GM10248 (cell line): ENCODE results near the gene PLPP3.

ENCODE experiments used
- CTCF ChIA-PET: fragments of 300-600 bp; sonication (Branson Sonifier 250); formaldehyde crosslinking; extraction: SDS; loops from one replicate; lab custom pipeline; 2021; ENCODE audit warnings: antibody characterized with exemption; lab: Yijun Ruan, JAX
- POLR2A ChIA-PET: fragments of 350-650 bp; sonication (Branson Sonifier 250); formaldehyde crosslinking; extraction: SDS; loops from one replicate; lab custom pipeline; 2020; ENCODE audit warnings: antibody characterized with exemption; lab: Yijun Ruan, JAX
- DNase-seq: peaks from one replicate; pipeline ENCODE4 v3.0.0; 2012; ENCODE audit errors: extremely low spot score
- CTCF ChIP-seq: IDR thresholded peaks from 2 replicates; pipeline ENCODE4 v1.5.1; 2012; ENCODE audit warnings: mild to moderate bottlenecking, low read depth; ENCODE audit errors: extremely low read depth, missing control alignments, control extremely low read depth

Gene PLPP3

GRCh38 chr1:56511766-56512165 is 67.6 kb downstream of the PLPP3 start:
- no peak for TF ChIP-seq CTCF
- DNase-seq: no peak
- ChIA-PET CTCF (interaction anchor here (1.2 to 1.6 kb wide), 2 partner anchors 12 to 20 kb away, joined by 3 read pairs; no protein-coding TSS in a partner anchor), POLR2A (no interaction called here)

- CTCF ChIA-PET: interaction anchor here (1.2 kb wide), 1 partner anchor 12 kb away, joined by 3 read pairs; no protein-coding TSS in a partner anchor
- POLR2A ChIA-PET: no interaction called here
- no peak for DNase-seq
- no peak for TF ChIP-seq CTCF
These were observed 68.0 kb downstream of the PLPP3 start for GRCh38 chr1:56511364-56511763.

- POLR2A ChIA-PET: no interaction called here
These were observed 68.7 kb downstream of the PLPP3 start for GRCh38 chr1:56510642-56511021.

GRCh38 chr1:56509713-56510641 is 69.4 kb downstream of the PLPP3 start:
- POLR2A ChIA-PET: no interaction called here
- no peak for TF ChIP-seq CTCF
- CTCF ChIA-PET: interaction anchor here (1.2 to 1.7 kb wide), 2 partner anchors 10 to 52 kb away, joined by 3 to 6 read pairs; no protein-coding TSS in a partner anchor
- DNase-seq: no peak

More at GRCh38 chr1:56510642-56511021, 68.7 kb downstream of the PLPP3 start:
- no peak for TF ChIP-seq CTCF
- CTCF ChIA-PET: interaction anchor here (1.2 kb wide), 1 partner anchor 11 kb away, joined by 3 read pairs; no protein-coding TSS in a partner anchor
- DNase-seq: no peak

- no peak for TF ChIP-seq CTCF
- no peak for DNase-seq
- ChIA-PET CTCF (interaction anchor here (1.0 to 1.7 kb wide), 2 partner anchors 9 to 53 kb away, joined by 5 to 6 read pairs; no protein-coding TSS in a partner anchor), POLR2A (no interaction called here)
These were observed 70.8 kb downstream of the PLPP3 start for GRCh38 chr1:56508523-56508983.

GRCh38 chr1:56507925-56508522 is 71.3 kb downstream of the PLPP3 start:
- no peak for TF ChIP-seq CTCF
- CTCF ChIA-PET: interaction anchor here (1.0 to 1.7 kb wide), 3 partner anchors 9 to 54 kb away, joined by 4 to 6 read pairs (median 5); no protein-coding TSS in a partner anchor
- DNase-seq: no peak
- POLR2A ChIA-PET: no interaction called here
